SKM-1 treated with dmso at 0.1 percent for 144 hours (cell line): ENCODE data around the gene STOM.

Experiments used
- DNase-seq: peaks from one replicate; lab custom pipeline; 2025; ENCODE audit not compliant: unreplicated experiment; lab: John Stamatoyannopoulos, UW

The STOM gene

DNA sequence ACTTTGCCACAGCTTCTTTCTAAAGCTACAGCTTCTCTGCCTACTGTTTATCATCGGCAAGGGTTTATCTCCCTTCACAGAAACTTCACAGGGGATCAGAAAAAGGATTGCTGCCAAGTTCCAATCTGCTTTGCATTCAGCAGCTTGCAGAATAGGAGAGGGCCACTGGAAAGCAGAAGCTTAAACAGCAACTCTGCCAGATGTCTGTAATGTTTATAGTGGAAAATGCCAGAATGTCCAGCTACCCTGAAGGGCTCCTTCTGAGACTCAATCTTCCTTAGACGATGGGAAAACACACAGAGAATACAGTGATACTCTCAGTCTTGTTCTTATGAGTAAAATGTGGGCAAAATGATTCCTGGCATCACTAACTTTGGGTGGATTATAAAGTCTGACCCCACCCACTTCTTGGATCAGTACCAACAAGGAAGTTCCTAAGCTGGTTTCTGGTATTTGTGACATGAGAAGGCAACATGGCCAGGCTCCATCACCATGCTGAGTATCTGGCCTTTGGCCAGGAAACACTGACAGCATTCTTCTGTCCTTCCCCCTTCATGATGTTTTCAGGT lies 19.0 kb downstream of the STOM start:
- no peak for DNase-seq

GRCh38 chr9:121350036-121350435 lies 20.0 kb downstream of the STOM start:
- no peak for DNase-seq

DNA sequence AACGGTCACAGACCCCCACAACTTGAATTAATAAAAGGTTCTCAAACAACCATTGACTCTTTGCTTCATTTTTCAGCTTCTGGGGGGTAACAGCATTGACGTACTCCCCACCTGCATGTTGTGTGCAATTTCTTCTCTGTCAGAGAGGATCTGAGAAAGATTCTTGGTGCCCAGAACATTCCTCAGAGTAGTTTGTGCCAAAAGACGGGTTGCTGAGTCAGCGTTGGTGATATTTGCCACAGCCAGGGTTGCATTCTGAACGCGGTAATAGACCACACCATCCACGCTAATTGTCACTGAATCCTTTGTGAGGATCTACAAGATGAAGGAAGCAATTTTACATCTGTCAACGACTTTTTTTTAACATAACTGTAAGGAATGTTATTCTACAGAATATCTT lies 21.0 kb downstream of the STOM start:
- no peak for DNase-seq

- DNase-seq = no peak
These were observed 21.8 kb downstream of the STOM start for GRCh38 chr9:121348221-121348620.

DNA sequence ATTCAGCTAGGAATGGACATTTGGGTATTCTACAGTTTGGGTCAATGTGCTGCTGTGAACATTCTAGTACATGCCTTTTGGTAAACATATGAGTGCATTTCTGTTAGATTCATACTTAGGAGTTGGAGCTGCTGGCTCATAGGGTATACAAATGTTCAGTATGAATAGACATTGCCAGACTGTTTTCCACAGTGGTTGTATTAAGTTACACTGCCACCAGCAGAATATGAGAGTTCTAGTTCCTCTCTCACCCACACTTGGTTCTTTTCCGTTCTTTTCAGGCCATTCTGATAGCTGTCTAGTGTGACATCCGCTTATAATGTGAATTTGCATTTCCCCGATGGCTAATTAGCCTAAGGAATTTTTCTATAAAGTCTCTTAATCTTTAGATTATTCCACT lies 25.0 kb downstream of the STOM start:
- no peak for DNase-seq

DNA sequence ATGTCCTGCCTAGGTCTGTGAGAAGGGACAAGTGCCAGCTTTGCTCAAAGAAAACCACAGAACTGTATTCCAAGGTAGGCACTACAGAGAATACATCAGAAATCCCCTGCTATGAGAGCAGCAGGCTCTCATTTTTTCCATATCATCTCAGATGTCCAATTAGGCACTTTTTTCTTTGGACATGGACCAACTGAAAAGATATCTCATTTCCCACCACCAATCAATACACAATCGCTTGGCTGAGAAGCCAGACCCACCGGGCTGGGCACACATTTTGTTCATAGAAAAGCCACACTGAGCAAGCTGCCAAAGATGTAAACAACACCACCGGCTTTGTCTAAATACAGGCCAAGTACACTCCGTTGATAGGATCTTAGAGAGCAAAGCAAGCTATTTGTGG lies 25.9 kb downstream of the STOM start:
- no peak for DNase-seq

DNA sequence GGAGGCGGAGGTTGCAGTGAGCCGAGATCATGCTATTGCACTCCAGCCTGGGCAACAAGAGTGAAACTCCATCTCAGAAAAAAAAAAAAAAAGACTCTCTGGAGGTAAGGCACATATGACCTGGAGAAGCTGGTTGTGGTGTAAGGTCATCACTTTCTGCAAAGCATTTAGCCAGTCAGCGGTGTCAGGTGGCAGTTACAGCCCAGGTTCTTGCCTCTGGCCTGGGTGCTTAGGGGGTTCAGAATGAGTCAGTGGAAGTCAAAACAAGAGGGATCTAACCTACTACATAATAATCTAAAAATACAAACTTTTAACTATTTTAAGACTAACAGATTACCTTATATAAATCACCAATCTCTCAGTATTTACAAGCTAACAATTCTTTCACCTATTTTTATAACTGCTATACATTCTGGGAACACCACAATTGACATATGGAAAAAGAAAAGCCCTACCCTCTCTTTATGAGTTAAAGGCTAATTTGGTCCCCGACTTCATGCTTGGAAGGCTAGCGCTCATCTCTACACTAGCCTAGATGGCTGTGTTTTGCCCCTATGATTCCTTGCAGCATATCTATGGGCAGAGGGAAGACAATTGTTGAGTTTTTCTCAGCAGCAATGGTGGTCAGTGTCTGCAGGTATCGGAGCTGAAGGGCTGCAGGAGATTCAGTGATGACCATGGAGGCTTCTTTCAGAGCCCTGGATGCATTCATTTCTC lies 29.2 kb downstream of the STOM start:
- no peak for DNase-seq

GRCh38 chr9:121339437-121339836 lies 30.6 kb downstream of the STOM start:
- no peak for DNase-seq

- DNase-seq = no peak
These were observed 33.4 kb downstream of the STOM start for GRCh38 chr9:121336665-121337064.

- no peak for DNase-seq
These were observed 35.9 kb downstream of the STOM start for GRCh38 chr9:121333950-121334773.

DNA sequence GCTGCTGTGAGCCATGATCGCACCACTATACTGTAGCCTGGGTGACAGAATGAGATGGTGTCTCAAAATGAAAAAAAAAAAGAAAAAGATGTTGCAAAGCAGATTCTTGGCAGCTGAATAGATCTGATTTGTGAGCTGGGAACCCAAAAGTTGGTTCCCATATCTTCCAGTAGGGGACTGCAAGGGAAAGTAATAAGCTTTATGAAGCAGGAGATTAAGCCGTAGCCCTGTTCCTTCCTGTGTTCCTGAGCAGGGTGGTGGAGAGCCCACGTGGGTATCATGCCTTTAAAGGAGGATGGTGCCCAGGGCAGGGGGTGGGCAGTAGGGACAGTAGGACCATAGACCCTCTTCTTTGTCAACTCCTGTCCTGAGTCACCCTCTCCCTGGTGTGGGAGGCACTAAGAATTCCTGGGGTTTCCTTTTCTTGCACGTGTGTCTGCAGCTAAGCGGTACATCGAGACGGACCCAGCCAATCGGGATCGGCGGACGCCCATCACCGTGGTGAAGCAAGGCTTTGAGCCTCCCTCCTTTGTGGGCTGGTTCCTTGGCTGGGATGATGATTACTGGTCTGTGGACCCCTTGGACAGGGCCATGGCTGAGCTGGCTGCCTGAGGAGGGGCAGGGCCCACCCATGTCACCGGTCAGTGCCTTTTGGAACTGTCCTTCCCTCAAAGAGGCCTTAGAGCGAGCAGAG lies 37.9 kb downstream of the STOM start:
- no peak for DNase-seq

- DNase-seq = no peak
These were observed 38.5 kb downstream of the STOM start for GRCh38 chr9:121331549-121331948.

DNA sequence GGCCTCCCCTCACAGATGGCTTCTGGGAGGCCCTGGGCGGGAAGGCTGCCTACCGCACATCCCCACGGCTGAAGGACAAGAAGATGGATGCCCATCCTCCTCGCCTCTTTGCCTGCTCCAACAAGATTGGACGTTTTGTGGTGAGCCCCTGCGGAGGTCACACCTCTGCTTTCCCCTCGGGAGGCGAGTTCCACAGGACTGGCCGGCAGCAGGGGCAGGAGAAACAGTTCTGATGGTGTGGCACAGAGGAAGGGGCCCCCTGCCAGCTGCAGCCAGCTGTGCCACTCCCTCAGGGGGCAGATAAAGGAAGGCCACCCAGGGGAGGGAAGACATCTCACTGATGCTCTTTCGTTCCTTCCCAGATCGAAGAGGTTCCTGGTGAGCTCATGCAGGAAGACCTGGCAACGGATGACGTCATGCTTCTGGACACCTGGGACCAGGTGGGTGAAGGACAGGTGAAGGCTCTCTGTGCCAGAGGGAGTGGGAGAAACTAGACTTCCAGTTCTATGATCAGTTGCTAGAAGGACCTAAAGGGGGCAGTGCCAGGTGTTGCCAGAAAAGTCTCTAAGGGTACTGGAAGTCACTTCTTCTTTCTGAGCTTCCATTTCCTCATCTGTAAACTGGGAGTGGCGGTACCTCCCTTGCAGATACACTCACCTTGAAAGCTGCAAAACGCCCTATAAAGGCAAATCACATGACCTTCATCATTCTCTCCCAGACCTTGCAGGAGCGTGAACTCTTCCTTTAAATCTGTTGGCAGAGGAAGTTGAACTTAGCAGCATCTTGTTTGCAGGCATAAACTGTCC lies 41.0 kb downstream of the STOM start:
- no peak for DNase-seq

- no peak for DNase-seq
These were observed 41.6 kb downstream of the STOM start for GRCh38 chr9:121328476-121328875.

DNA sequence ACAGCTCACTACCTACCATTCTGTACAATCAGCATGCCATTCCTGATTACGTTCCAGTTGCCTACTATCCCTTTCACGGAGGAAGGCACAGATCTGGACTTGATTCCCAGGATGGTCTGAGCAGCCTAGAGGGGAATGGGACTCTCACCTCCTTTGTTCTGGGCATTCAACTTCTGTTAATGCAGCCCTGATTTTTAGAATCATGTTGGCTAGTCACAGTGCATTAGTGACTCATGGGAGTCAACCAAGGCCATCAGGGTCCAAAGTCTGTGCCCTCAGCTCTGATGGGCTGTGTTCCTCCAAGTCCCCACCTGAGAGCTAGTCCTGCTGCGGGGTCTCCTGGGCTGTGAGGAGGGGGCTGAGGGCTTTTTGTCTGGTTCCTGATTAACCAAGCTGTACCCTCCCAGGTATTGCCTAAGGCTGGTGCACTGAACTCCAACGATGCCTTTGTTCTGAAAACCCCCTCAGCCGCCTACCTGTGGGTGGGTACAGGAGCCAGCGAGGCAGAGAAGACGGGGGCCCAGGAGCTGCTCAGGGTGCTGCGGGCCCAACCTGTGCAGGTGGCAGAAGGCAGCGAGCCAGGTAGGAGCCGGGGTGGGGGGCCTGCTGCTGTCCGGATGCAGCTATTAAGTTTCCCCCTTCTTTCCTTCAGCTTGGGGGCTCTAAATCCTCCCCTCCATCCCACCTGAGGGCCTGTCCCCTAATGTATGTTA lies 43.0 kb downstream of the STOM start:
- no peak for DNase-seq

GRCh38 chr9:121326130-121326838 lies 43.8 kb downstream of the STOM start:
- DNase-seq = no peak

GRCh38 chr9:121325387-121325786 lies 44.7 kb downstream of the STOM start:
- DNase-seq = no peak

DNA sequence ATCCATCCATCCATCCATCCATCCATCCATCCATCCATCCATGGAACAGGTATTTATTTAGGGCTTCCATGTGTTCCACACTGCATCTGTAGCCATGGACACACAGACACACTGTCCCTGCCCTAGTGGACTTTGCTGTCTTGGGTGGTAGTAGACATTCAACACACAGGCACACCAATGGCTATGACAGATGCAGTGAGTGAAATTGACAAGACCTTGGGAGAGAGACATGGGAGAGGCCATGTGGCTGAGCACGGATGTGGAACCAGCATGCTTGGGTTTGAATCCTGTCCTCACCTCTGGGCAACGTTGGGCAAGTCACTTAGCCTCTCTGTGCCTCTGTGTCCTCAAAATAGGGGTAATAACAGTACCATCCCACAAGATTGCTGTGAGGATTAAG lies 45.3 kb downstream of the STOM start:
- no peak for DNase-seq

DNA sequence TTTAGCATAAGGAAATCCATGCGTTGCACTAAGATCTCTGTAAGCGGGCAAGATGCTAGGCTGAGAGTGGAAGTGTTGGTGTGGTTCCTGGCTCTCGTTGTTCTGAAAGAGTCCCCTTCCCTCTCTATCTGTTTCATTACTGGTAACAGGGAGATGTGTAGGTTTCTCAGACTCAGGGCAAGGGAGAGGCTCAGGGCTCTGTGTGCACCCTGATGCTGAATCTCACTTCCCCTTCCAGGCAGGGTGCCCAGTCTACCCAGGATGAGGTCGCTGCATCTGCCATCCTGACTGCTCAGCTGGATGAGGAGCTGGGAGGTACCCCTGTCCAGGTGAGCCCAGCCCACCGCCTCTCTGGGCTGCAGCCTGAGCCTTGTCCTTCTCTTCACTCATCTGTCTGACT lies 45.7 kb downstream of the STOM start:
- DNase-seq = no peak
